H1 (cell line): ENCODE data around the gene MYLK. TPM values are rescaled to one million over a fixed set of nuclear protein-coding genes. Genes with fewer than 3 reads are reported as not detected.

ENCODE experiments used
- CTCF ChIA-PET: fragments of 300-600 bp; sonication (Branson Sonifier 250); formaldehyde crosslinking; loops from one replicate; lab custom pipeline; 2021; ENCODE audit not compliant: partially characterized antibody; lab: Charles Lee
- POLR2A ChIA-PET: fragments of 300-600 bp; sonication (Branson Sonifier 250); formaldehyde crosslinking; loops from one replicate; lab custom pipeline; 2021; ENCODE audit warnings: inconsistent platforms; ENCODE audit not compliant: partially characterized antibody; lab: Charles Lee
- DNase-seq, 2 experiments: peaks; one replicate each; pipeline versions ENCODE4 v3.0.0 to v3.0.0-alpha.2; 2010 to 2022; ENCODE audit warnings: low spot score in 2 of 2, low read depth in 1 of 2, mixed read lengths in 1 of 2
- FAIRE-seq: peaks from 2 replicates; lab custom pipeline; 2011; peaks lifted over from hg19 to GRCh38; lab: Jason Lieb, UNC
- H2AFZ ChIP-seq: 2 replicates; pipeline ENCODE4 v1.8.1; 2012; ENCODE audit warnings: low read length, inconsistent platforms
- H2AK5ac ChIP-seq: 2 replicates; pipeline ENCODE4 v1.6.1; 2013; ENCODE audit warnings: low read depth, low read length
- H2BK120ac ChIP-seq: replicated peaks from 2 replicates; pipeline ENCODE3; 2013; ENCODE audit warnings: low read depth, low read length, inconsistent platforms
- H2BK12ac ChIP-seq: 2 replicates; pipeline ENCODE4 v1.6.1; 2013; ENCODE audit warnings: low read depth, low read length
- H2BK15ac ChIP-seq: 2 replicates; pipeline ENCODE4 v1.6.1; 2013; ENCODE audit warnings: low read length
- H2BK20ac ChIP-seq: 2 replicates; pipeline ENCODE4 v1.6.1; 2013; ENCODE audit warnings: low read length
- H2BK5ac ChIP-seq: 2 replicates; pipeline ENCODE4 v1.6.1; 2013; ENCODE audit warnings: low read depth, low read length
- H3K14ac ChIP-seq: 2 replicates; pipeline ENCODE4 v1.6.1; 2013; ENCODE audit warnings: inconsistent platforms; ENCODE audit not compliant: insufficient read length
- H3K18ac ChIP-seq: 2 replicates; pipeline ENCODE4 v1.6.1; 2013; ENCODE audit warnings: low read length; ENCODE audit errors: extremely low read depth
- H3K23ac ChIP-seq: 2 replicates; pipeline ENCODE4 v1.6.1; 2013; ENCODE audit warnings: inconsistent platforms; ENCODE audit not compliant: insufficient read length
- H3K23me2 ChIP-seq: 2 replicates; pipeline ENCODE4 v1.6.1; 2013; ENCODE audit warnings: low read depth, low read length
- H3K27ac ChIP-seq: 2 replicates; pipeline ENCODE4 v1.6.1; 2011; ENCODE audit warnings: low read depth, low read length, inconsistent platforms
- H3K27me3 ChIP-seq, 4 experiments: replicated peaks in 1 of 4; 1 replicate in 1 of 4; 2 replicates in 3 of 4; pipeline versions ENCODE4 v1.6.1 to v1.8.1; 2011 to 2013; ENCODE audit warnings: low read length in 3 of 4, mild to moderate bottlenecking in 3 of 4, inconsistent platforms in 2 of 4, mixed read lengths in 2 of 4, moderate library complexity in 1 of 4; ENCODE audit not compliant: control insufficient read depth in 3 of 4, insufficient read depth in 3 of 4; ENCODE audit errors: extremely low read depth in 1 of 4
- H3K36me3 ChIP-seq, 4 experiments: 2 replicates each; pipeline versions ENCODE4 v1.6.1 to v1.8.1; 2011 to 2013; ENCODE audit warnings: mild to moderate bottlenecking in 4 of 4, low read length in 3 of 4, moderate library complexity in 2 of 4, control low read depth in 1 of 4, inconsistent platforms in 1 of 4; ENCODE audit not compliant: insufficient read depth in 4 of 4, control insufficient read depth in 2 of 4
- H3K4ac ChIP-seq: replicated peaks from 2 replicates; pipeline ENCODE3; 2013; ENCODE audit warnings: low read length, low read depth, mixed read lengths, inconsistent platforms; ENCODE audit not compliant: insufficient read length
- H3K4me1 ChIP-seq, 4 experiments: replicated peaks in 1 of 4; 1 replicate in 1 of 4; 2 replicates in 3 of 4; pipeline versions ENCODE4 v1.6.1 to v1.8.1; 2011 to 2013; ENCODE audit warnings: low read length in 3 of 4, inconsistent platforms in 2 of 4, mixed read lengths in 1 of 4; ENCODE audit not compliant: insufficient read depth in 4 of 4, control insufficient read depth in 3 of 4
- H3K4me2 ChIP-seq, 2 experiments: 2 replicates each; pipeline versions ENCODE4 v1.6.1 to v1.8.1; 2011 to 2013; ENCODE audit warnings: low read depth in 2 of 2, low read length in 2 of 2, control low read depth in 1 of 2, inconsistent platforms in 1 of 2, mild to moderate bottlenecking in 1 of 2; ENCODE audit not compliant: insufficient read depth in 1 of 2
- H3K4me3 ChIP-seq, 4 experiments: fragments of 200-600, 300-600 bp in 1 of 4; sonication (generic), shearing (Covaris generic), sonication (Bioruptor Twin) in 1 of 4; 2 replicates each; pipeline versions ENCODE4 v1.5.1 to v1.8.1; 2011 to 2016; ENCODE audit warnings: low read length in 4 of 4, low read depth in 3 of 4, control low read depth in 2 of 4, inconsistent platforms in 2 of 4, mild to moderate bottlenecking in 2 of 4, mixed read lengths in 1 of 4, moderate library complexity in 1 of 4; ENCODE audit not compliant: insufficient read depth in 2 of 4; ENCODE audit errors: extremely low read depth in 1 of 4
- H3K56ac ChIP-seq: replicated peaks from 2 replicates; pipeline ENCODE3; 2013; ENCODE audit warnings: low read depth, mild to moderate bottlenecking, mixed read lengths, low read length, inconsistent platforms; ENCODE audit not compliant: insufficient read length
- H3K79me1 ChIP-seq: 2 replicates; pipeline ENCODE4 v1.6.1; 2013; ENCODE audit warnings: low read depth, low read length, control low read depth
- H3K79me2 ChIP-seq, 2 experiments: 2 replicates each; pipeline versions ENCODE4 v1.6.1 to v1.8.1; 2012 to 2013; ENCODE audit warnings: low read length in 2 of 2, mild to moderate bottlenecking in 2 of 2, inconsistent platforms in 1 of 2; ENCODE audit not compliant: insufficient read depth in 2 of 2, control insufficient read depth in 1 of 2
- H3K9ac ChIP-seq, 4 experiments: replicated peaks in 1 of 4; 1 replicate in 1 of 4; 2 replicates in 3 of 4; pipeline versions ENCODE4 v1.6.1 to v1.8.1; 2011 to 2013; ENCODE audit warnings: low read depth in 3 of 4, low read length in 3 of 4, control low read depth in 2 of 4, mild to moderate bottlenecking in 2 of 4, moderate library complexity in 2 of 4, inconsistent platforms in 1 of 4; ENCODE audit errors: extremely low read depth in 1 of 4
- H3K9me3 ChIP-seq, 2 experiments: 2 replicates each; pipeline versions ENCODE4 v1.6.1 to v1.8.1; 2012 to 2013; ENCODE audit warnings: mild to moderate bottlenecking in 2 of 2, moderate library complexity in 2 of 2, control low read depth in 1 of 2, inconsistent platforms in 1 of 2, low read depth in 1 of 2, low read length in 1 of 2, mixed read lengths in 1 of 2; ENCODE audit not compliant: insufficient read depth in 2 of 2
- H4K20me1 ChIP-seq, 2 experiments: replicated peaks in 1 of 2; 2 replicates each; pipeline versions ENCODE3 to v1.8.1; 2011 to 2013; ENCODE audit warnings: inconsistent platforms in 2 of 2, low read length in 2 of 2, mild to moderate bottlenecking in 1 of 2; ENCODE audit not compliant: insufficient read depth in 2 of 2, control insufficient read depth in 1 of 2
- H4K5ac ChIP-seq: 2 replicates; pipeline ENCODE4 v1.6.1; 2013; ENCODE audit warnings: low read length, low read depth, mixed read lengths, inconsistent platforms; ENCODE audit not compliant: insufficient read length
- H4K8ac ChIP-seq: 2 replicates; pipeline ENCODE4 v1.8.0; 2013; ENCODE audit warnings: mild to moderate bottlenecking, moderate library complexity, low read length, inconsistent platforms; ENCODE audit not compliant: insufficient read depth; ENCODE audit errors: extremely low read depth
- H4K91ac ChIP-seq: replicated peaks from 2 replicates; pipeline ENCODE3; 2013; ENCODE audit warnings: low read length, mixed read lengths, inconsistent platforms; ENCODE audit not compliant: insufficient read length
- ATF2 ChIP-seq: IDR thresholded peaks from 2 replicates; pipeline ENCODE4 v1.6.1; 2012; ENCODE audit warnings: low read length, inconsistent platforms
- ATF3 ChIP-seq: IDR thresholded peaks from 2 replicates; pipeline ENCODE4 v1.6.1; 2011; ENCODE audit warnings: low read depth, mild to moderate bottlenecking, low read length; ENCODE audit not compliant: insufficient read depth
- CEBPB ChIP-seq: IDR thresholded peaks from 2 replicates; pipeline ENCODE4 v1.6.1; 2012; ENCODE audit warnings: low read depth, low read length
- MAFK ChIP-seq: IDR thresholded peaks from 2 replicates; pipeline ENCODE4 v1.6.1; 2012; ENCODE audit warnings: low read depth, mild to moderate bottlenecking, improper control_type of control experiment, low read length
- RAD21 ChIP-seq, 2 experiments: IDR thresholded peaks in 1 of 2; conservative IDR thresholded peaks in 1 of 2; 2 replicates each; pipeline ENCODE4 v1.6.1; 2011; ENCODE audit warnings: low read depth in 2 of 2, low read length in 2 of 2, improper control_type of control experiment in 1 of 2, inconsistent platforms in 1 of 2, mild to moderate bottlenecking in 1 of 2, moderate library complexity in 1 of 2
- TAF1 ChIP-seq: IDR thresholded peaks from 2 replicates; pipeline ENCODE4 v1.6.1; 2011; ENCODE audit warnings: mild to moderate bottlenecking, low read depth, low read length
- TAF7 ChIP-seq: optimal IDR thresholded peaks from 2 replicates; pipeline ENCODE3; 2011; ENCODE audit warnings: low read depth, mild to moderate bottlenecking, inconsistent platforms, low read length, moderate library complexity, borderline replicate concordance
- TEAD4 ChIP-seq: IDR thresholded peaks from 2 replicates; pipeline ENCODE4 v1.6.1; 2012; ENCODE audit warnings: low read depth, low read length, inconsistent platforms, mixed read lengths
- WGBS, 2 experiments: shearing (Covaris generic) in 1 of 2; methylation state at CpG; one replicate each; pipeline versions ENCODE4 v1.1.6 to v1.1.7; 2013 to 2015; ENCODE audit warnings: low lambda C conversion rate in 2 of 2, mixed read lengths in 2 of 2, inconsistent platforms in 1 of 2, low coverage in 1 of 2, missing lambda C conversion rate in 1 of 2; ENCODE audit not compliant: insufficient replicate concordance in 2 of 2, insufficient coverage in 1 of 2, insufficient read length in 1 of 2; ENCODE audit errors: extremely low coverage in 1 of 2, missing lambda C conversion rate in 1 of 2; 5-methylcytosine and 5-hydroxymethylcytosine counted together
- polyA plus RNA-seq, 7 experiments: library from polyadenylated mRNA; depleted of rRNA in 3 of 7; stranded (reverse) in 5 of 7; unstranded in 2 of 7; fragments of >200 nt in 5 of 7; fragments of 200-250 nt in 2 of 7; gene quantifications; 1 replicate in 5 of 7; 2 replicates in 1 of 7; 4 replicates in 1 of 7; pipeline versions ENCODE4 v1.2.1 to v1.2.3, GENCODE V29; 2011 to 2013; ENCODE audit warnings: missing spikeins in 2 of 7, mixed read lengths in 2 of 7
- total RNA-seq: library from RNA; stranded (reverse); fragmentation: NEBNext Ultra II Directional; extraction: Animal tissue kit (Norgen Biotek cat#: 25700); gene quantifications from 2 replicates; pipeline ENCODE4 v1.2.1, GENCODE V29; 2021

MYLK gene
- total and polyA plus RNA-seq, 2 of the 8 experiments (the other 6 are each of a cell fraction or from before 2014, with no cell fraction given) = 11.6 to 21.3 TPM

- H2AFZ ChIP-seq = no peak overlapping the region
- H3K36me3 ChIP-seq = no peaks in the 10 kb centered on the region
- no peak overlapping the region for H4K5ac ChIP-seq
- H2AK5ac ChIP-seq = no peak overlapping the region
- no peak overlapping the region for H3K23ac ChIP-seq
- H4K8ac ChIP-seq = no peak overlapping the region; the same call in 1 of the 2 replicates
- no peak overlapping the region for H2BK120ac ChIP-seq
- no peak overlapping the region for H3K4me2 ChIP-seq
- WGBS, 2 experiments = 81% methylated on average over 10 of the region's 10 CpGs; no CpG with 5 or more reads in 1 of the 2 experiments
- no peak overlapping the region for H2BK15ac ChIP-seq
- no peak overlapping the region for H3K18ac ChIP-seq
- H2BK12ac ChIP-seq = no peak overlapping the region
- no peaks in the 10 kb centered on the region for H3K79me1 ChIP-seq
- DNase-seq = no peak
- no peaks in the 10 kb centered on the region for H3K79me2 ChIP-seq
- H2BK5ac ChIP-seq = no peak overlapping the region
- H2BK20ac ChIP-seq = no peak overlapping the region
- no peak for FAIRE-seq
- ChIA-PET CTCF (interaction anchor here (0.9 to 32.0 kb wide), 6 partner anchors 10 to 82 kb away, joined by 3 to 1463 read pairs (median 67); no protein-coding TSS in a partner anchor), POLR2A (no interaction called here)
- no peak overlapping the region for H3K14ac ChIP-seq
- no peak overlapping the region for H3K56ac ChIP-seq
- H4K91ac ChIP-seq = no peak overlapping the region
- no peak overlapping the region for H3K4ac ChIP-seq
- H3K27ac ChIP-seq = no peak overlapping the region
- no peaks in the 10 kb centered on the region for H3K27me3 ChIP-seq
- peaks cover 0 to 2% of the 10 kb centered on the region in 2 experiments for H4K20me1 ChIP-seq
- H3K4me3 ChIP-seq = no peak overlapping the region
- H3K9ac ChIP-seq = no peak overlapping the region
- no peaks in the 10 kb centered on the region for H3K9me3 ChIP-seq
- no peaks in the 10 kb centered on the region; the same call in 1 of the 2 replicates for H3K23me2 ChIP-seq
- H3K4me1 ChIP-seq = peaks cover 0 to 10% (median 1%) of the 10 kb centered on the region in 4 experiments; a peak in 3 of 7 replicates
- TF ChIP-seq RAD21 (IDR thresholded peaks at IDR 0.05 in 1 of 2, conservative IDR thresholded peaks at IDR 0.05 in 1 of 2; ENCODE audit: low read depth in 2 of 2, low read length in 2 of 2) (no peak), CEBPB (no peak), MAFK (no peak), ATF3 (no peak), TAF7 (no peak), ATF2 (no peak), TAF1 (no peak), TEAD4 (no peak)
Measured at GRCh38 chr3:123648696-123649405, 235.3 kb downstream of the MYLK start.
